SJCRH30 (cell line): Measurements from ENCODE around the gene CELSR1. TPM values are rescaled to one million over a fixed set of nuclear protein-coding genes. Genes with fewer than 3 reads are reported as not detected.
"Not testable (repeated sequence)": the region's sequence is repeated elsewhere in the genome, so short reads cannot be mapped to it uniquely, and the experiment has no call there.

ENCODE experiments used
- DNase-seq, 2 experiments: peaks; one replicate each; pipeline ENCODE4 v3.0.0-alpha.2; 2015 to 2020
- H3K27ac ChIP-seq: fragments of 250-450 bp; sonication (Bioruptor Pico); 2 replicates; pipeline ENCODE4 v1.5.1; 2020; ENCODE audit warnings: mild to moderate bottlenecking, moderate library complexity
- H3K27me3 ChIP-seq: fragments of 250-450 bp; sonication (Bioruptor Pico); 2 replicates; pipeline ENCODE4 v1.5.1; 2020; ENCODE audit warnings: mild to moderate bottlenecking, moderate library complexity
- H3K36me3 ChIP-seq: fragments of 250-450 bp; sonication (Bioruptor Pico); 2 replicates; pipeline ENCODE4 v1.5.1; 2020; ENCODE audit warnings: mild to moderate bottlenecking, moderate library complexity
- H3K4me1 ChIP-seq: fragments of 250-450 bp; sonication (Bioruptor Pico); 2 replicates; pipeline ENCODE4 v1.5.1; 2020; ENCODE audit warnings: mild to moderate bottlenecking, moderate library complexity
- H3K4me3 ChIP-seq: fragments of 250-450 bp; sonication (Bioruptor Pico); 2 replicates; pipeline ENCODE4 v1.5.1; 2020; ENCODE audit warnings: mild to moderate bottlenecking, moderate library complexity
- H3K9me3 ChIP-seq: fragments of 250-450 bp; sonication (Bioruptor Pico); replicated peaks from 2 replicates; pipeline ENCODE4 v1.5.1; 2020; ENCODE audit warnings: mild to moderate bottlenecking, moderate library complexity
- total RNA-seq: library from RNA; depleted of rRNA; stranded (reverse); fragments of >200 nt; shearing (Covaris generic); gene quantifications from 2 replicates; pipeline ENCODE4 v1.2.3, GENCODE V29; 2014; rRNA removed

Gene CELSR1
- total RNA-seq, 1 experiment from 2014 or later, result not detected

GRCh38 chr22:46319319-46319718, 218.1 kb downstream of the CELSR1 start:
- Histone ChIP-seq H3K27me3 (no peaks in the 10 kb centered on the region), H3K27ac (no peak overlapping the region), H3K4me1 (peaks cover 2% of the 10 kb centered on the region; the same call in 1 of the 2 replicates), H3K4me3 (no peak overlapping the region), H3K36me3 (peaks cover 82% of the 10 kb centered on the region), H3K9me3 (no peaks in the 10 kb centered on the region)
- no peak for DNase-seq

- Histone ChIP-seq H3K4me1 (peaks cover 9% of the 10 kb centered on the region), H3K36me3 (peaks cover 82% of the 10 kb centered on the region)
- no peak for DNase-seq
Observed at GRCh38 chr22:46318576-46318975, 218.8 kb downstream of the CELSR1 start.

GRCh38 chr22:46317646-46318045, 219.8 kb downstream of the CELSR1 start:
- Histone ChIP-seq H3K27me3 (no peaks in the 10 kb centered on the region), H3K4me1 (peaks cover 9% of the 10 kb centered on the region), H3K36me3 (peaks cover 86% of the 10 kb centered on the region), H3K27ac (no peak overlapping the region), H3K9me3 (no peaks in the 10 kb centered on the region), H3K4me3 (no peak overlapping the region)
- DNase-seq, result no peak

More at GRCh38 chr22:46318576-46318975, 218.8 kb downstream of the CELSR1 start:
- Histone ChIP-seq H3K4me3 (no peak overlapping the region), H3K27ac (no peak overlapping the region), H3K27me3 (no peaks in the 10 kb centered on the region), H3K9me3 (no peaks in the 10 kb centered on the region)

GRCh38 chr22:46315976-46316375, 221.4 kb downstream of the CELSR1 start:
- Histone ChIP-seq H3K4me3 (no peak overlapping the region), H3K27ac (no peak overlapping the region), H3K36me3 (peaks cover 88% of the 10 kb centered on the region), H3K9me3 (no peaks in the 10 kb centered on the region), H3K27me3 (no peaks in the 10 kb centered on the region), H3K4me1 (peaks cover 9% of the 10 kb centered on the region)
- DNase-seq, result no peak

GRCh38 chr22:46312848-46313247, 224.6 kb downstream of the CELSR1 start:
- H3K4me1 ChIP-seq, H3K27ac ChIP-seq, H3K9me3 ChIP-seq, H3K27me3 ChIP-seq, H3K4me3 ChIP-seq, DNase-seq: not testable (repeated sequence)
- peaks cover 93% of the 10 kb centered on the region for H3K36me3 ChIP-seq

GRCh38 chr22:46312056-46312455, 225.4 kb downstream of the CELSR1 start:
- Histone ChIP-seq H3K9me3 (no peaks in the 10 kb centered on the region), H3K4me3 (no peak overlapping the region), H3K36me3 (peaks cover 92% of the 10 kb centered on the region), H3K27me3 (no peaks in the 10 kb centered on the region), H3K27ac (no peak overlapping the region), H3K4me1 (peaks cover 9% of the 10 kb centered on the region)
- no peak for DNase-seq

Other genes starting within 250 kb of the CELSR1 start
- 48.1 and 57.8 TPM in 2 replicates for gene GTSE1, start 240.8 kb downstream of the CELSR1 start, total RNA-seq
- gene TRMU, start 201.9 kb downstream of the CELSR1 start, total RNA-seq, result 79.9 and 94.8 TPM in 2 replicates
- 8.6 and 8.8 TPM in 2 replicates for gene GRAMD4, start 82.8 kb upstream of the CELSR1 start, total RNA-seq
- gene CERK, start 200.6 kb upstream of the CELSR1 start, total RNA-seq, result 87.7 and 92.7 TPM in 2 replicates
- 8.4 and 8.9 TPM in 2 replicates for gene TBC1D22A, start 225.0 kb upstream of the CELSR1 start, total RNA-seq